Mesendoderm (in vitro differentiated cells): ENCODE data around the gene FRY.

Experiments
- DNase-seq: peaks from one replicate; pipeline ENCODE4 v3.0.0; 2013
- H2AK5ac ChIP-seq: 2 replicates; pipeline ENCODE4 v1.6.1; 2013; ENCODE audit warnings: low read length, inconsistent platforms
- H2BK120ac ChIP-seq: 2 replicates; pipeline ENCODE4 v1.6.1; 2013; ENCODE audit warnings: low read depth, mild to moderate bottlenecking, low read length, moderate library complexity, mixed read lengths
- H2BK15ac ChIP-seq: replicated peaks from 2 replicates; pipeline ENCODE4 v1.6.1; 2013; ENCODE audit warnings: low read depth, mild to moderate bottlenecking, moderate library complexity
- H2BK5ac ChIP-seq: 2 replicates; pipeline ENCODE4 v1.6.1; 2013; ENCODE audit warnings: low read length, inconsistent platforms
- H3K18ac ChIP-seq: 2 replicates; pipeline ENCODE4 v1.6.1; 2013; ENCODE audit warnings: mild to moderate bottlenecking, low read length, mixed read lengths
- H3K23ac ChIP-seq: one replicate; pipeline ENCODE4 v1.6.1; 2013; ENCODE audit warnings: low read length
- H3K27ac ChIP-seq: 2 replicates; pipeline ENCODE4 v1.5.1; 2013; ENCODE audit warnings: low read depth, mild to moderate bottlenecking, inconsistent platforms, low read length, moderate library complexity
- H3K27me3 ChIP-seq: 2 replicates; pipeline ENCODE4 v1.6.1; 2013; ENCODE audit warnings: low read length, control low read depth, mild to moderate bottlenecking, inconsistent platforms; ENCODE audit not compliant: insufficient read depth, poor library complexity
- H3K36me3 ChIP-seq: 2 replicates; pipeline ENCODE4 v1.6.1; 2013; ENCODE audit warnings: low read length, inconsistent platforms; ENCODE audit not compliant: control insufficient read depth, insufficient read depth
- H3K4ac ChIP-seq: one replicate; pipeline ENCODE4 v1.6.1; 2013; ENCODE audit warnings: low read depth, mild to moderate bottlenecking, low read length, moderate library complexity
- H3K4me1 ChIP-seq: 2 replicates; pipeline ENCODE4 v1.6.1; 2013; ENCODE audit warnings: low read depth, low read length, inconsistent platforms; ENCODE audit not compliant: control insufficient read depth
- H3K4me2 ChIP-seq: 2 replicates; pipeline ENCODE4 v1.6.1; 2013; ENCODE audit warnings: low read length
- H3K4me3 ChIP-seq: 2 replicates; pipeline ENCODE4 v1.5.1; 2013; ENCODE audit warnings: mild to moderate bottlenecking, low read length
- H3K56ac ChIP-seq: one replicate; pipeline ENCODE4 v1.6.1; 2013; ENCODE audit warnings: low read length
- H3K79me1 ChIP-seq: 2 replicates; pipeline ENCODE4 v1.6.1; 2013; ENCODE audit warnings: low read length, inconsistent platforms
- H3K79me2 ChIP-seq: 2 replicates; pipeline ENCODE4 v1.6.1; 2013; ENCODE audit warnings: mild to moderate bottlenecking, low read length; ENCODE audit not compliant: control insufficient read depth, insufficient read depth
- H3K9ac ChIP-seq: 2 replicates; pipeline ENCODE4 v1.6.1; 2013; ENCODE audit warnings: low read length, inconsistent platforms
- H4K5ac ChIP-seq: one replicate; pipeline ENCODE4 v1.6.1; 2013; ENCODE audit warnings: low read length
- H4K8ac ChIP-seq: one replicate; pipeline ENCODE4 v1.6.1; 2013; ENCODE audit warnings: low read depth, mild to moderate bottlenecking, control low read depth, low read length, moderate library complexity
- WGBS: extraction: QIAGEN DNeasy Blood & Tissue Kit; methylation state at CpG from one replicate; pipeline ENCODE4 v1.1.7; 2013; ENCODE audit warnings: low lambda C conversion rate, missing lambda C conversion rate; ENCODE audit not compliant: insufficient coverage; ENCODE audit errors: extremely low coverage; 5-methylcytosine and 5-hydroxymethylcytosine counted together

The FRY gene

GRCh38 chr13:32315238-32316027, 283.9 kb downstream of the FRY start, which contains the start of the genes BRCA2 and ZAR1L:
BRCA2 (plus strand) TSS chr13:32315508; CDS start chr13:32316461, 953 bp downstream.
ZAR1L (minus strand) TSS chr13:32315363; CDS start chr13:32311925, 3,438 bp downstream.
- Histone ChIP-seq H3K4me2 (peak within 1 kb of the TSS; percentile 98), H3K4ac (peak within 1 kb of the TSS; percentile 98), H3K79me1 (no peaks in the 10 kb centered on the region), H3K56ac (peak within 1 kb of the TSS; percentile 99), H3K79me2 (no peaks in the 10 kb centered on the region), H3K4me1 (no peaks in the 10 kb centered on the region), H3K23ac (peak within 1 kb of the TSS; percentile 89), H2BK120ac (no peak within 1 kb of the TSS), H3K27me3 (no peaks in the 10 kb centered on the region), H2BK15ac (no peak within 1 kb of the TSS), H3K36me3 (no peaks in the 10 kb centered on the region), H3K18ac (peak within 1 kb of the TSS; percentile 96), H2BK5ac (peak within 1 kb of the TSS; percentile 82), H4K5ac (peak within 1 kb of the TSS; percentile 81), H4K8ac (peak within 1 kb of the TSS; percentile 44), H3K27ac (peak within 1 kb of the TSS; percentile 92), H2AK5ac (no peak within 1 kb of the TSS), H3K4me3 (peak within 1 kb of the TSS; percentile 89), H3K9ac (peak within 1 kb of the TSS; percentile 100)
- DNase-seq, result peak; percentile 95
- no CpG with 5 or more reads among the region's 60 CpGs for WGBS

- Histone ChIP-seq H3K4me1 (no peaks in the 10 kb centered on the region), H2BK120ac (no peak overlapping the region)
- no peak for DNase-seq
Measured at GRCh38 chr13:32316028-32316339, 284.4 kb downstream of the FRY start.

GRCh38 chr13:32316501-32316900, 284.9 kb downstream of the FRY start:
- Histone ChIP-seq H3K23ac (no peak overlapping the region), H4K5ac (no peak overlapping the region), H3K4me2 (no peak overlapping the region), H2BK5ac (no peak overlapping the region), H2BK120ac (no peak overlapping the region), H3K27me3 (no peaks in the 10 kb centered on the region), H3K4me3 (no peak overlapping the region), H3K18ac (no peak overlapping the region), H3K56ac (peak overlapping the region; percentile 99), H3K4me1 (no peaks in the 10 kb centered on the region), H4K8ac (no peak overlapping the region), H3K27ac (no peak overlapping the region), H3K4ac (no peak overlapping the region), H2BK15ac (no peak overlapping the region), H3K9ac (peak overlapping the region; percentile 100), H3K79me2 (no peaks in the 10 kb centered on the region), H3K36me3 (no peaks in the 10 kb centered on the region), H2AK5ac (no peak overlapping the region), H3K79me1 (no peaks in the 10 kb centered on the region)
- WGBS, result no CpG with 5 or more reads among the region's 6 CpGs
- DNase-seq, result no peak

More at GRCh38 chr13:32316028-32316339, 284.4 kb downstream of the FRY start:
- peak overlapping the region; percentile 100 for H3K9ac ChIP-seq
- H3K4ac ChIP-seq, result peak overlapping the region; percentile 92
- no peaks in the 10 kb centered on the region for H3K79me1 ChIP-seq
- no peak overlapping the region for H2AK5ac ChIP-seq
- peak overlapping the region; percentile 96 for H3K18ac ChIP-seq
- WGBS, result no CpG with 5 or more reads among the region's 13 CpGs
- H3K23ac ChIP-seq, result peak overlapping the region; percentile 48
- H2BK15ac ChIP-seq, result no peak overlapping the region
- peak overlapping the region; percentile 22 for H3K27ac ChIP-seq
- H4K5ac ChIP-seq, result peak overlapping the region; percentile 81
- peak overlapping the region; percentile 98 for H3K4me2 ChIP-seq
- H2BK5ac ChIP-seq, result peak overlapping the region; percentile 80
- peak overlapping the region; percentile 89 for H3K4me3 ChIP-seq
- no peaks in the 10 kb centered on the region for H3K27me3 ChIP-seq
- H4K8ac ChIP-seq, result no peak overlapping the region
- H3K56ac ChIP-seq, result peak overlapping the region; percentile 99
- no peaks in the 10 kb centered on the region for H3K79me2 ChIP-seq
- H3K36me3 ChIP-seq, result no peaks in the 10 kb centered on the region

- Histone ChIP-seq H3K79me2 (no peaks in the 10 kb centered on the region), H3K23ac (no peak overlapping the region), H3K79me1 (no peaks in the 10 kb centered on the region), H3K4me1 (no peaks in the 10 kb centered on the region), H3K18ac (no peak overlapping the region), H3K4ac (no peak overlapping the region), H4K5ac (no peak overlapping the region), H2BK5ac (no peak overlapping the region), H2BK120ac (no peak overlapping the region), H3K27me3 (no peaks in the 10 kb centered on the region), H4K8ac (no peak overlapping the region), H3K4me3 (no peak overlapping the region), H3K56ac (no peak overlapping the region), H2AK5ac (no peak overlapping the region), H2BK15ac (no peak overlapping the region), H3K9ac (no peak overlapping the region), H3K36me3 (no peaks in the 10 kb centered on the region), H3K4me2 (no peak overlapping the region), H3K27ac (no peak overlapping the region)
- DNase-seq, result no peak
- no CpG with 5 or more reads among the region's 2 CpGs for WGBS
Measured at GRCh38 chr13:32317716-32318465, 286.3 kb downstream of the FRY start.

- Histone ChIP-seq H3K4me1 (no peaks in the 10 kb centered on the region), H3K36me3 (no peaks in the 10 kb centered on the region), H3K23ac (no peak overlapping the region), H3K9ac (no peak overlapping the region), H2BK120ac (no peak overlapping the region), H3K27me3 (no peaks in the 10 kb centered on the region), H2BK5ac (no peak overlapping the region), H4K8ac (no peak overlapping the region), H3K79me1 (no peaks in the 10 kb centered on the region), H3K4me3 (no peak overlapping the region), H2BK15ac (no peak overlapping the region), H3K4me2 (no peak overlapping the region), H4K5ac (no peak overlapping the region), H3K4ac (no peak overlapping the region), H3K79me2 (no peaks in the 10 kb centered on the region), H3K18ac (no peak overlapping the region), H3K56ac (no peak overlapping the region), H2AK5ac (no peak overlapping the region), H3K27ac (no peak overlapping the region)
- WGBS, result no CpG with 5 or more reads among the region's 4 CpGs
- no peak for DNase-seq
Measured at GRCh38 chr13:32320528-32320927, 289.0 kb downstream of the FRY start.
